K562 (cell line): ENCODE measurements around the gene SORT1.

Experiments used
- PHF8 ChIP-seq: fragments of 200-600 bp; sonication (generic); IDR thresholded peaks from 2 replicates; pipeline ENCODE4 v1.6.1; 2012; ENCODE audit warnings: mixed run types, mild to moderate bottlenecking, inconsistent platforms, low read length, moderate library complexity, borderline replicate concordance
- POLR2A ChIP-seq: fragments of 450-650 bp; conservative IDR thresholded peaks from 2 replicates; pipeline ENCODE4 v1.6.1; 2016
- SMARCA4 ChIP-seq: fragments of 450-650 bp; IDR thresholded peaks from 2 replicates; pipeline ENCODE4 v1.6.1; 2016
- ZNF766 ChIP-seq: fragments of 200-800 bp; sonication (Bioruptor generic); conservative IDR thresholded peaks from 2 replicates; pipeline ENCODE4 v1.6.1; 2016; ENCODE audit warnings: missing genetic modification characterization, missing compliant biosample characterization

- TF ChIP-seq ZNF766 (no peak), SMARCA4 (no peak), PHF8 (no peak), POLR2A (no peak)
Observed at GRCh38 chr1:109269981-109270622, 127.6 kb downstream of the SORT1 start.
